Glutamatergic neuron (in vitro differentiated cells): ENCODE results near the gene LRRC4. TPM values are rescaled to one million over a fixed set of nuclear protein-coding genes. Genes with fewer than 3 reads are reported as not detected.

Experiments
- DNase-seq: peaks from one replicate; pipeline ENCODE4 v3.0.0; 2022
- H3K27ac Mint-ChIP-seq: one replicate; pipeline ENCODE4 v1.8.0; 2020; ENCODE audit warnings: mild to moderate bottlenecking, mixed read lengths, inconsistent platforms; ENCODE audit not compliant: unreplicated experiment
- H3K27me3 Mint-ChIP-seq: one replicate; pipeline ENCODE4 v1.8.0; 2020; ENCODE audit warnings: mild to moderate bottlenecking, moderate library complexity, mixed read lengths, inconsistent platforms; ENCODE audit not compliant: unreplicated experiment
- H3K36me3 Mint-ChIP-seq: one replicate; pipeline ENCODE4 v1.8.0; 2020; ENCODE audit warnings: mild to moderate bottlenecking, mixed read lengths, inconsistent platforms; ENCODE audit not compliant: unreplicated experiment
- H3K4me1 Mint-ChIP-seq: one replicate; pipeline ENCODE4 v1.8.0; 2020; ENCODE audit warnings: mild to moderate bottlenecking, low read depth, mixed read lengths, inconsistent platforms; ENCODE audit not compliant: unreplicated experiment
- H3K4me3 Mint-ChIP-seq: one replicate; pipeline ENCODE4 v1.8.0; 2020; ENCODE audit warnings: mild to moderate bottlenecking, mixed read lengths, inconsistent platforms; ENCODE audit not compliant: unreplicated experiment
- H3K9me3 Mint-ChIP-seq: one replicate; pipeline ENCODE4 v1.8.0; 2020; ENCODE audit warnings: mild to moderate bottlenecking, moderate library complexity, mixed read lengths, inconsistent platforms; ENCODE audit not compliant: unreplicated experiment
- total RNA-seq: library from RNA; stranded (reverse); fragmentation: NEBNext Ultra II Directional; extraction: Animal tissue kit (Norgen Biotek cat#: 25700); gene quantifications from one replicate; pipeline ENCODE4 v1.2.1, GENCODE V29; 2021; ENCODE audit not compliant: unreplicated experiment
- TF ChIP-seq, protein P1 (sequence below): fragments of 200-600 bp; sonication (generic); IDR thresholded peaks from one replicate; pipeline ENCODE4 v1.5.0; 2021; ENCODE audit not compliant: partially characterized antibody, unreplicated experiment

The LRRC4 gene
- total RNA-seq, 1 donor from 2014 or later = 60.0 TPM

DNA sequence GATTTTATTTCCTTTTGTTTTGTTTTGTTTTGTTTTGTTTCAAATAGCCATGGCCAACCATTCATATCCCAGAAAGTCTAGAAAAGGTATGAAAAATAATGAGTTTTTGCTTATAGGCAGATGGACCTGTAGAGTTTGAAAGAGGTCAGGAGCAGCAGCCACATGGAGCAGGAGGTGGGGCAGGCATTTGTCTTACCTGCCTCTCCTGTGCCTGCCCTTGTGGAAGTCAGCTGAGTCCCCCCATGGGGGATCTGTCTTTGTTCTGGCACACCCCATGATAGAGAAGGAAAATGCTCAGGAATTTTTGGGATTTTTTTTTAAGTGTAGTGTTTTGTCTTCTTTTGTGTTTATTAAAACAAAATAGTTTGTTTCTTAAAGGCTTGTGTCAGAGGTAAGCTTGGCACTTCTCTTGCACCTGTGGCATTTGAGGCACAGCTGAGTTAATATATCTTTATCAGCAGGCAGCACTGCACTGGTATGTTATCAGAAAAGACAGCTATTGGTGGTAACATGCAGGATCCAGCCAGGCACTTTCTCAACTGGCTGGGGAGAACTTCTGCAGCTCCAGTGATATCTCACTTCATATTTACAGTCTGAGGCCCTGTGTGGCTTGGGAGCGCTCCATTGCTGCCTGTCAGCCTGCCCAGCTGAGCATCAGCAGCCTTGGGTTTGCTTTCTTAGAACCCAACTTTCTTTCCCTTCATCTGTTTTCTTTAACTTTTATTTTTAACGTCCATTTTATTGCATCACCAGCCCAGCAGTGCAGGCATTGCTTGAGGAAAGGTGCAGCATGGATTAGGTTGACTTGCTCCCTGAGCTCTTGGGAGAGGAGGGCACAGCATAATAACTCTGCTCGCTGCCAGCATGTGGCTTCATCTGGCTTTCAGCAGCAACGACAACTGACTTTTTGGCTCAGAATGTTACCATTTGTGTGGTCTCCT is 44.4 kb downstream of the LRRC4 start:
- H3K27me3 Mint-ChIP-seq = peaks cover 8% of the 10 kb centered on the region
- no peaks in the 10 kb centered on the region for H3K36me3 Mint-ChIP-seq
- H3K9me3 Mint-ChIP-seq = peaks cover 2% of the 10 kb centered on the region
- peak overlapping the region; percentile 40 for H3K27ac Mint-ChIP-seq
- TF ChIP-seq, protein P1, sequence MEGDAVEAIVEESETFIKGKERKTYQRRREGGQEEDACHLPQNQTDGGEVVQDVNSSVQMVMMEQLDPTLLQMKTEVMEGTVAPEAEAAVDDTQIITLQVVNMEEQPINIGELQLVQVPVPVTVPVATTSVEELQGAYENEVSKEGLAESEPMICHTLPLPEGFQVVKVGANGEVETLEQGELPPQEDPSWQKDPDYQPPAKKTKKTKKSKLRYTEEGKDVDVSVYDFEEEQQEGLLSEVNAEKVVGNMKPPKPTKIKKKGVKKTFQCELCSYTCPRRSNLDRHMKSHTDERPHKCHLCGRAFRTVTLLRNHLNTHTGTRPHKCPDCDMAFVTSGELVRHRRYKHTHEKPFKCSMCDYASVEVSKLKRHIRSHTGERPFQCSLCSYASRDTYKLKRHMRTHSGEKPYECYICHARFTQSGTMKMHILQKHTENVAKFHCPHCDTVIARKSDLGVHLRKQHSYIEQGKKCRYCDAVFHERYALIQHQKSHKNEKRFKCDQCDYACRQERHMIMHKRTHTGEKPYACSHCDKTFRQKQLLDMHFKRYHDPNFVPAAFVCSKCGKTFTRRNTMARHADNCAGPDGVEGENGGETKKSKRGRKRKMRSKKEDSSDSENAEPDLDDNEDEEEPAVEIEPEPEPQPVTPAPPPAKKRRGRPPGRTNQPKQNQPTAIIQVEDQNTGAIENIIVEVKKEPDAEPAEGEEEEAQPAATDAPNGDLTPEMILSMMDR = no peak
- no peak overlapping the region for H3K4me3 Mint-ChIP-seq
- H3K4me1 Mint-ChIP-seq = peaks cover 35% of the 10 kb centered on the region
- no peak for DNase-seq

DNA sequence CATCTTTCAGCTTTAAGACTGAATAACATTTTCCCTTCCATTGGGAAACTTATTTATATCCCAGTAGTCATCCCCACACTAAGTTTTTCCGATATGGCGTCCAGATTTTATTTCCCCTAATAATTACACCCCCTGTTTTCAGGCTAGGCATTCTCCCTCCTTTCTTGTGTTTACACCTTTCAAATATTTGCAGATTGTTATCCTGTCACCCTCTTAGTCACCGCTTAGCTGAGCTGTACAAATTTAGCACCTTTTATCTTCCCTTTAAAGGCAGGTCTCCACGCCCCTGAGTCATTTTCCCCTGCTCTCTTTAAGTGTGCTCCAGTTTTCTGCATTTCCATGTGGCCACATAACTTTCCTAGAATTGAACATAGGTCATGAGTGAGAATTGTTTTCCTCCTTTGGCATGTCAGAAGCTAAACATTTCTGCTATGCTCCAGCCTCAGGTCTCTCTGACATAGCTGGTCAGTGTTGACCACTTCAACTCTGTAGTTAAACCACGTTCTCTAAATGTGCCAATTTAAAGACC is 47.4 kb downstream of the LRRC4 start:
- no peak overlapping the region for H3K27ac Mint-ChIP-seq
- no peak overlapping the region for H3K4me3 Mint-ChIP-seq
- peaks cover 5% of the 10 kb centered on the region for H3K27me3 Mint-ChIP-seq
- H3K36me3 Mint-ChIP-seq = peaks cover 7% of the 10 kb centered on the region
- peaks cover 8% of the 10 kb centered on the region for H3K9me3 Mint-ChIP-seq
- TF ChIP-seq, protein P1 = no peak
- H3K4me1 Mint-ChIP-seq = peaks cover 23% of the 10 kb centered on the region
- DNase-seq = no peak

DNA sequence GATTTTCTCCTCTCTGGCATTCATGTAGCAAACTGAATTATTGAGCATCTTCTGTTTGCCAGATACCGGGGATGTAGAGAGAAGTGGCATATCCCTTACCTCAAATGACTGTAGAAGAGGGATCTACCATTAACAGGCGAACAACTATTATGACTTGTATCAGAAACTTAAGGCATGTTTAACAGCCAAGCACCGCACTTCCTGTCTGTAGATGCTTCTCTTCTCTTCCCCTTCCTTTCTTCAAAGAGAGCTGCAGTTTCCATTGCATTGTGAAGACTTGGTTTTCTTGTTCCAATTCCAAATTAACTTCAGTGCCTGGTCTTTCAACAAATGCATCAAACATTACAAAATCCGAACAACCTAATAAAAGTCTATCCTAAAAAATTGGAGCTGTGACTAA is 49.3 kb downstream of the LRRC4 start:
- TF ChIP-seq, protein P1 = no peak
- no peak for DNase-seq
- Mint-ChIP-seq H3K36me3 (peaks cover 21% of the 10 kb centered on the region), H3K27ac (no peak overlapping the region), H3K4me1 (peaks cover 12% of the 10 kb centered on the region), H3K4me3 (no peak overlapping the region), H3K27me3 (peaks cover 7% of the 10 kb centered on the region), H3K9me3 (peaks cover 10% of the 10 kb centered on the region)

DNA sequence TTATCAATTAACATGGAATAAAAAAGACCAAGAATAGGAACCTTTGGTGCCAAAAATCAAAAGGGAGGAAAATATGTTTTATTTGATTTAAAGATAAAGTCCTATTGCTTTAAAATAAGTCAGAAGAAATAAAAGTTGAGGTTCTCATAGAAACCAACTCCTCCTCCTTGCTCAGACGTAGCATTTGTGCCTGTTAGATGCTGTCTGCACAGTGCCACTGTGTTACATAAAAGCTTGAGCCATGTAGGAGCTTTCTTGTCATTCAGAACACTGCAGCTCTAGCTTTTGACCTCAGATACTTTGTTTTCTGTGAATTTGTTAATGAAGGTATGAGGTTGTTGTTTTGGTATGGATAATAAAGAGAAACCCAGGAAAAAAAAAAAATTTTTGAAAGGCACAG is 50.3 kb downstream of the LRRC4 start:
- peaks cover 6% of the 10 kb centered on the region for H3K27me3 Mint-ChIP-seq
- no peak for DNase-seq
- H3K9me3 Mint-ChIP-seq = peaks cover 10% of the 10 kb centered on the region
- TF ChIP-seq, protein P1 = no peak
- peaks cover 23% of the 10 kb centered on the region for H3K4me1 Mint-ChIP-seq
- peaks cover 21% of the 10 kb centered on the region for H3K36me3 Mint-ChIP-seq
- H3K27ac Mint-ChIP-seq = no peak overlapping the region
- no peak overlapping the region for H3K4me3 Mint-ChIP-seq

DNA sequence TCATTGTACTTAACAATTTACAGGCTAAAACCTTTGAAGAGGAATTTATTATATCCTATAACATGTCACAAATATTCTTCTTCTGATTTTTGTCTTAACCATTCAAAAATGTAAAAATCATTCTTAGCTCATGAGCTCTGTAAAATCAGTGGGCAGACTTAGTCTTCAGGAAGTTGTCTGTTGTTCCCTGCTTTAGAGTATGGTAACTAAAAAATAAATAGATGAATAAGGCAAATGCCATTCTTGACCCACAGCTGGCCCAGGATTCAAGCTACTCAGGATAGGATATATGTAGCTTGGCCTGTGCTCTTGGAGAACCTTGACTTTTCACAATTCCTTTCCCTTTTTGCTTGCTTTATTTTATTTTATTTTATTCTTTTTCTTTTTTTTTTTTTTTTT is 51.5 kb downstream of the LRRC4 start:
- TF ChIP-seq, protein P1 = no peak
- Mint-ChIP-seq H3K36me3 (peaks cover 21% of the 10 kb centered on the region), H3K4me1 (peaks cover 30% of the 10 kb centered on the region), H3K27me3 (peaks cover 10% of the 10 kb centered on the region), H3K27ac (no peak overlapping the region), H3K9me3 (peaks cover 14% of the 10 kb centered on the region), H3K4me3 (no peak overlapping the region)
- DNase-seq = no peak
